Left lung (tissue), 10 donors: ENCODE results near the gene TIAM2. TPM values are rescaled to one million over a fixed set of nuclear protein-coding genes. Genes with fewer than 3 reads are reported as not detected.

Source experiments
- ATAC-seq: fragments of 200-7000 bp; cut with Tn5 transposase; one replicate; pipeline ENCODE4 v1.9.1; 2020; ENCODE audit warnings: moderate library complexity
- DNase-seq, 4 donors: peaks; one replicate each; pipeline ENCODE4 v3.0.0-alpha.2; 2013 to 2020
- H3K27ac ChIP-seq, 2 donors: fragments of 200-600 bp; sonication (generic) in 1 of 2; one replicate each; pipeline versions ENCODE4 v1.5.0 to v1.8.0; 2020 to 2021
- H3K27me3 ChIP-seq, 2 donors: fragments of 200-600 bp; sonication (generic) in 1 of 2; one replicate each; pipeline versions ENCODE4 v1.5.0 to v1.8.0; 2020 to 2021
- H3K36me3 ChIP-seq, 2 donors: fragments of 200-600 bp; sonication (generic) in 1 of 2; one replicate each; pipeline versions ENCODE4 v1.5.0 to v1.8.0; 2020 to 2021
- H3K4me1 ChIP-seq, 2 donors: fragments of 200-600 bp; one replicate each; pipeline ENCODE4 v1.8.0; 2021
- H3K4me3 ChIP-seq, 2 donors: fragments of 200-600 bp; sonication (generic) in 1 of 2; one replicate each; pipeline versions ENCODE4 v1.5.0 to v1.8.0; 2020 to 2021; ENCODE audit warnings: mild to moderate bottlenecking in 1 of 2
- H3K9me3 ChIP-seq, 2 donors: fragments of 200-600 bp; sonication (generic) in 1 of 2; one replicate each; pipeline versions ENCODE4 v1.5.0 to v1.8.0; 2020 to 2021
- intact Hi-C, 2 donors: fragments of 100-400 bp; cut with DNase I; formaldehyde crosslinking; loops; one replicate each; pipeline versions ENCODE4 v1.11.2 to v1.14.2; 2022
- polyA plus RNA-seq, 6 donors: library from polyadenylated mRNA; unstranded; fragments of 120-200 nt; gene quantifications; one replicate each; pipeline ENCODE4 v1.2.1, GENCODE V29; 2013; ENCODE audit not compliant: insufficient read length in 6 of 6
- total RNA-seq, 2 donors: library from RNA; stranded (reverse); fragmentation: NEBNext Ultra II Directional; extraction: Animal tissue kit (Norgen Biotek cat#: 25700); gene quantifications; one replicate each; pipeline ENCODE4 v1.2.1, GENCODE V29; 2021
- TF ChIP-seq, protein P1 (sequence below), 2 donors: fragments of 200-600 bp; sonication (generic) in 1 of 2; IDR thresholded peaks; one replicate each; pipeline versions ENCODE4 v1.5.0 to v1.8.0; 2021; ENCODE audit warnings: antibody characterized with exemption in 2 of 2
- donor health status: DM: no; HTN: yes; CAD: no.
- donor health status: DM: no; HTN: no; CAD: no.

TIAM2 gene
- total and polyA plus RNA-seq, 8 donors, result 6.9 to 25.0 (median 20.6) TPM

DNA sequence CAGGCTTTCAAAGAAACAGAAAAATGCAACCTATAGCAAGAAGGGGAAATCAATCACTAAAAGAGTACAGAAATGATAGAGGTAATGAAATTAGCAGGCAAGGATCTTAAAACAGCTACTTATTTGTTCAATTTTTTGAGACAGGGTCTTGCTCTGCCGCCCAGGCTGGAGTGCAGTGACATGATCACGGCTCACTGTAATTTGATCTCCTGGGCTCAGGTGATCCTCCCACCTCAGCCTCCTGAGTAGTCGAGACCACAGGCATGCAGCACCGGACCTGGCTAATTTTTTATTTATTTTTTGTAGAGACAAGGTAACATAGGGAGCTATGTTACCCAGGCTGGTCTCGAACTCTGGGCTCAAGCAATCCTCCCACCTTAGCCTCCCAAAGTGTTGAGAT, 297.6 kb downstream of the TIAM2 start:
- no peaks in the 10 kb centered on the region for H3K4me1 ChIP-seq
- TF ChIP-seq, protein P1, sequence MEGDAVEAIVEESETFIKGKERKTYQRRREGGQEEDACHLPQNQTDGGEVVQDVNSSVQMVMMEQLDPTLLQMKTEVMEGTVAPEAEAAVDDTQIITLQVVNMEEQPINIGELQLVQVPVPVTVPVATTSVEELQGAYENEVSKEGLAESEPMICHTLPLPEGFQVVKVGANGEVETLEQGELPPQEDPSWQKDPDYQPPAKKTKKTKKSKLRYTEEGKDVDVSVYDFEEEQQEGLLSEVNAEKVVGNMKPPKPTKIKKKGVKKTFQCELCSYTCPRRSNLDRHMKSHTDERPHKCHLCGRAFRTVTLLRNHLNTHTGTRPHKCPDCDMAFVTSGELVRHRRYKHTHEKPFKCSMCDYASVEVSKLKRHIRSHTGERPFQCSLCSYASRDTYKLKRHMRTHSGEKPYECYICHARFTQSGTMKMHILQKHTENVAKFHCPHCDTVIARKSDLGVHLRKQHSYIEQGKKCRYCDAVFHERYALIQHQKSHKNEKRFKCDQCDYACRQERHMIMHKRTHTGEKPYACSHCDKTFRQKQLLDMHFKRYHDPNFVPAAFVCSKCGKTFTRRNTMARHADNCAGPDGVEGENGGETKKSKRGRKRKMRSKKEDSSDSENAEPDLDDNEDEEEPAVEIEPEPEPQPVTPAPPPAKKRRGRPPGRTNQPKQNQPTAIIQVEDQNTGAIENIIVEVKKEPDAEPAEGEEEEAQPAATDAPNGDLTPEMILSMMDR (IDR thresholded peaks at IDR 0.05), result no peak
- DNase-seq (no peak), ATAC-seq (no peak)
- intact Hi-C loops, result no loop called here
- H3K4me3 ChIP-seq, result no peak overlapping the region
- no peaks in the 10 kb centered on the region for H3K27me3 ChIP-seq
- H3K36me3 ChIP-seq, result peaks cover 0 to 46% of the 10 kb centered on the region in 2 donors
- no peak overlapping the region for H3K27ac ChIP-seq
- H3K9me3 ChIP-seq, result no peaks in the 10 kb centered on the region

DNA sequence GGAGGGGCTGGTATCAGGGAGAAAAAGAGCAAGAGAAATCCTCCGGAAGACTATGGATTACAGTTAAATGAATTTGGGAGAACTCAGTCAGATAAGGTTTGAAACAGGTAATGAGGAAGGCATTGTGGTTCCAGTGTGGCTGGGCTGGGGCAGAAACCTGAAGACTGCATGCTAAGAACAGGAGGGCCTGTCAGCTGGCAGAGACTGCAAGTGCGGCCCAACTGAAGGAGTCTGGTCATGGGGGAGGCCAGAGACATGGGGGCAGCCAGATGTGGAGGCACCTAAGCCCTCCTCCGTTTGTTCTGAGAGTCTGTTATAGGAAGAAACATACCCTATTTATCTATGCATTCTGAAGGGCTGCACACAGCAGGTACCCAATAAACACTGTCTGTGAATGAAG, 302.6 kb downstream of the TIAM2 start:
- H3K9me3 ChIP-seq, result no peaks in the 10 kb centered on the region
- no peak overlapping the region for H3K4me3 ChIP-seq
- H3K36me3 ChIP-seq, result peaks cover 0 to 19% of the 10 kb centered on the region in 2 donors
- no peak for ATAC-seq
- no peak overlapping the region for H3K27ac ChIP-seq
- no peaks in the 10 kb centered on the region for H3K4me1 ChIP-seq
- TF ChIP-seq, protein P1 (IDR thresholded peaks at IDR 0.05), result no peak
- no peaks in the 10 kb centered on the region for H3K27me3 ChIP-seq
- DNase-seq, result no peak
- intact Hi-C loops, result no loop called here

DNA sequence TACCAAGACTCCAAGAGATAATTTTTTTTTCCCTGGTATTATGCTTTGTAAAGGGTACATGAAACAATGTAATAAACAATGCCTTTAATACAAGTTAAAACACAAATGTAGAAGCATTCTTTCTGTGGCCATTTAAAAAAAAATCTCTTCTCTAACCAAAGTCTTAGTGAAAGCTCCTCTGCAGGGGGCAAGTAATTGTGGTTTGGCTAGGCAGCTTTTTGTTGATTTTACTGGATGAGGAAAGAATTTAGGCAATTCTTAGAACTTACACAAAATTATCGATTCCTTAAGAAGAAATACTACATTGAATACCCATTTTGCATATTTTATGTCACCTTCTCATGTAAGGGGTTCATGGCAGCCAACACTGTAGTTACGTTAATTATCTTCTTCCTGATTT, 306.8 kb downstream of the TIAM2 start:
- TF ChIP-seq, protein P1 (IDR thresholded peaks at IDR 0.05), result no peak
- Histone ChIP-seq H3K4me1 (no peaks in the 10 kb centered on the region), H3K9me3 (no peaks in the 10 kb centered on the region), H3K36me3 (peaks cover 0 to 17% of the 10 kb centered on the region in 2 donors), H3K4me3 (no peak overlapping the region), H3K27me3 (no peaks in the 10 kb centered on the region), H3K27ac (no peak overlapping the region)
- no peak for ATAC-seq
- no peak for DNase-seq
- intact Hi-C loops, result no loop called here

DNA sequence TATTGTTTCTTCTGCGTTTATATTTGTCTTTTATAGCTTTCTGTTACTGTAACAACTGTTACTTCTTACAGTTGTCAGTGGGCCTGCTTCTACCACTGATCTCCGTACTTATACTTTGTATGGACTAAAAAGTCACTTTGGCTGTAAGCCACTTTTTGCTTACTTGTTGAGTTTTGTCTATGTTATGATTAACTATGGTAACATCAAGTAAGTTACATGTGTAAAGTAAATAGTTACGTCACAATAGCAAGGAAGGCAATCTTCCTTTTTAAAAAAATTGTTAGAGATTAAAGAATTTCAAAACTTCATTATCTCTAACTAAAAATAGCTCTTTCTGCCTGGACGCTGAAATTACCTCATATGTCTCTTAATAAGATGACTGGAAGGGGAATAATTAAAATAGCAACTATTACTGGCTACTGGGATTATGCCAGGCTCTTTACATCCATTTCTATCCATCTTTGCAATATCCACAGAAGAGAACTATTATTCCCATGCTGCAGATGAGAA, 308.3 kb downstream of the TIAM2 start:
- no peaks in the 10 kb centered on the region for H3K27me3 ChIP-seq
- H3K27ac ChIP-seq, result no peak overlapping the region
- intact Hi-C loops, result no loop called here
- ATAC-seq (no peak), DNase-seq (no peak)
- H3K4me1 ChIP-seq, result no peaks in the 10 kb centered on the region
- H3K9me3 ChIP-seq, result no peaks in the 10 kb centered on the region
- peaks cover 0 to 28% of the 10 kb centered on the region in 2 donors for H3K36me3 ChIP-seq
- no peak overlapping the region for H3K4me3 ChIP-seq
- TF ChIP-seq, protein P1 (IDR thresholded peaks at IDR 0.05), result no peak

DNA sequence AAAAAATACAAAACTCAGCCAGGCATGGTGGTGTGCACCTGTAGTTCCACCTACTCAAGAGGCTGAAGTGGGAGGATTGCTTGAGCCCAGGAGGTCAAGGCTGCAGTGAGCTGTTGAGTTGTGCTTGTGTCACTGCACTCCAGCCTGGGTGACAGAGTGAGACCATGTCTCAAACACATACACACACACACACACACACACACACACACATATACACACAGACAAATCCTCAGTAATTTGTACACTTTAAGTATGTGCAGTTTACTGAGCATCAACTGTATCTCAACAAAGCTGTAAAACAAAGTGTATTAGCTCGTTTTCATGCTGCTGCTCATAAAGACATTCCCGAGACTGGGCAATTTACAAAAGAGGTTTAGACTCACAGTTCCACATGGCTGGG, 311.8 kb downstream of the TIAM2 start:
- no peaks in the 10 kb centered on the region for H3K9me3 ChIP-seq
- H3K27me3 ChIP-seq, result no peaks in the 10 kb centered on the region
- H3K36me3 ChIP-seq, result peaks cover 0 to 26% of the 10 kb centered on the region in 2 donors
- TF ChIP-seq, protein P1 (IDR thresholded peaks at IDR 0.05), result no peak
- intact Hi-C loops, result no loop called here
- H3K27ac ChIP-seq, result no peak overlapping the region
- H3K4me3 ChIP-seq, result no peak overlapping the region
- ATAC-seq (no peak), DNase-seq (no peak)
- H3K4me1 ChIP-seq, result peaks cover 0 to 10% of the 10 kb centered on the region in 2 donors
